T47D (cell line): Measurements from ENCODE around the gene LIN7B.
A peak's percentile ranks its signal among the peaks of the same experiment; 100 is the strongest.

Experiments
- DNase-seq, 2 experiments: peaks; one replicate each; pipeline versions ENCODE4 v3.0.0 to v3.0.0-alpha.2; 2011 to 2012; ENCODE audit warnings: low read depth in 1 of 2, low spot score in 1 of 2
- JUND ChIP-seq: IDR thresholded peaks from 2 replicates; pipeline ENCODE4 v1.6.1; 2012; ENCODE audit warnings: low read depth
- in situ Hi-C: cut with HindIII; loops from 2 replicates; pipeline ENCODE4 v1.10.0; 2016; ENCODE audit warnings: low sequenced_read_pairs, low pct_unique_long_range_greater_than_20kb

LIN7B gene

GRCh38 chr19:49084206-49085019, 29.8 kb upstream of the LIN7B start:
- no peak for DNase-seq
- in situ Hi-C loops, result no loop called here
- TF ChIP-seq JUND, result no peak

- TF ChIP-seq JUND, result no peak
- peak; percentile 97 to 99 for DNase-seq
- in situ Hi-C loops, result no loop called here
These were observed 28.9 kb upstream of the LIN7B start, which contains the start of gene SNRNP70 for GRCh38 chr19:49085020-49085867. TSS of gene SNRNP70 (plus strand) at chr19:49085451. CDS start at chr19:49086415, 964 bp downstream.

GRCh38 chr19:49085868-49086232, 28.3 kb upstream of the LIN7B start:
- TF ChIP-seq JUND, result no peak

GRCh38 chr19:49086296-49086695, 27.9 kb upstream of the LIN7B start:
- in situ Hi-C loops, result no loop called here
- no peak for DNase-seq
- no peak for TF ChIP-seq JUND

More at GRCh38 chr19:49085868-49086232, 28.3 kb upstream of the LIN7B start:
- in situ Hi-C loops, result no loop called here
- no peak for DNase-seq

GRCh38 chr19:49091391-49092038, 22.7 kb upstream of the LIN7B start:
- in situ Hi-C loops, result no loop called here
- no peak for DNase-seq
- TF ChIP-seq JUND, result no peak

- no peak for DNase-seq
- in situ Hi-C loops, result no loop called here
- TF ChIP-seq JUND, result no peak
These were observed 21.5 kb upstream of the LIN7B start for GRCh38 chr19:49092686-49093085.

GRCh38 chr19:49094505-49095482, 19.4 kb upstream of the LIN7B start:
- TF ChIP-seq JUND, result no peak
- in situ Hi-C loops, result no loop called here
- DNase-seq, result no peak

- in situ Hi-C loops, result no loop called here
- peak; percentile 66 to 93 for DNase-seq
- no peak for TF ChIP-seq JUND
These were observed 16.5 kb upstream of the LIN7B start for GRCh38 chr19:49097453-49098288.

GRCh38 chr19:49098795-49099194, 15.4 kb upstream of the LIN7B start:
- DNase-seq, result peak in 1 of 2 experiments; percentile 57
- in situ Hi-C loops, result no loop called here
- TF ChIP-seq JUND, result no peak

GRCh38 chr19:49101160-49101559, 13.0 kb upstream of the LIN7B start:
- in situ Hi-C loops, result no loop called here
- TF ChIP-seq JUND, result no peak
- no peak for DNase-seq

GRCh38 chr19:49102303-49102702, 11.9 kb upstream of the LIN7B start:
- TF ChIP-seq JUND, result no peak
- in situ Hi-C loops, result no loop called here
- no peak for DNase-seq
